Subcutaneous abdominal adipose tissue (tissue), 5 donors: ENCODE results near the gene KRT40.

Experiments
- H3K27ac ChIP-seq: one replicate; pipeline ENCODE4 v1.7.0; 2013; ENCODE audit warnings: low read depth, mild to moderate bottlenecking, inconsistent platforms, low read length, moderate library complexity
- H3K27me3 ChIP-seq, 5 donors: one replicate each; pipeline ENCODE4 v1.7.0; 2013; ENCODE audit warnings: low read length in 5 of 5, inconsistent platforms in 1 of 5; ENCODE audit not compliant: control insufficient read depth in 5 of 5, insufficient read depth in 4 of 5
- H3K36me3 ChIP-seq, 5 donors: one replicate each; pipeline ENCODE4 v1.7.0; 2013; ENCODE audit warnings: low read length in 5 of 5; ENCODE audit not compliant: control insufficient read depth in 5 of 5, insufficient read depth in 5 of 5
- H3K4me1 ChIP-seq, 5 donors: one replicate each; pipeline ENCODE4 v1.7.0; 2013; ENCODE audit warnings: low read length in 5 of 5, mild to moderate bottlenecking in 3 of 5, moderate library complexity in 1 of 5; ENCODE audit not compliant: control insufficient read depth in 5 of 5, insufficient read depth in 5 of 5
- H3K4me3 ChIP-seq, 5 donors: one replicate each; pipeline ENCODE4 v1.7.0; 2013; ENCODE audit warnings: low read length in 5 of 5, low read depth in 1 of 5
- H3K9ac ChIP-seq, 5 donors: one replicate each; pipeline ENCODE4 v1.7.0; 2013; ENCODE audit warnings: low read length in 5 of 5, mild to moderate bottlenecking in 4 of 5, moderate library complexity in 3 of 5
- H3K9me3 ChIP-seq, 5 donors: one replicate each; pipeline ENCODE4 v1.7.0; 2013; ENCODE audit warnings: low read length in 5 of 5; ENCODE audit not compliant: control insufficient read depth in 5 of 5
- donor health status: healthy.
- donor health status: healthy.
- donor health status: healthy.
- donor health status: healthy.
- donor health status: healthy.

The KRT40 gene

DNA sequence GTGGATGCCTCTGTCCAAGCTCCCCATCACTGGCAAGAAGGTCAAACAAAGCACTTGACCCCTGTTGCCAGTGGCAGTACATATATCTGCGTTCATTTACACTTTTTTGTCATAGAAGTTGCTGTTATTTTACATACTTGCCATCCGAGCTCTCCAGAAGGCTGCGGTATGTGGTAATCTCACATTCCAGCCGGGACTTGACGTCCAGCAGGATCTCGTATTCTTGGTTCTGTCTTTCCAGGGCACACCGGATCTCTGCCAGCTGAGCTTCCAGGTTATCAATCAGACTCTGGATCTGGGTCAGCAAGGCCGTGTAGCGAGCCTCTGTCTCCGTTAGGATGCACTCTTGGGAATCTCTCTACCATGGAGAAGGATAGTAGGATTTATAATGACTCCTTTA, 24.0 kb downstream of the KRT40 start:
- H3K27ac ChIP-seq: no peak overlapping the region

DNA sequence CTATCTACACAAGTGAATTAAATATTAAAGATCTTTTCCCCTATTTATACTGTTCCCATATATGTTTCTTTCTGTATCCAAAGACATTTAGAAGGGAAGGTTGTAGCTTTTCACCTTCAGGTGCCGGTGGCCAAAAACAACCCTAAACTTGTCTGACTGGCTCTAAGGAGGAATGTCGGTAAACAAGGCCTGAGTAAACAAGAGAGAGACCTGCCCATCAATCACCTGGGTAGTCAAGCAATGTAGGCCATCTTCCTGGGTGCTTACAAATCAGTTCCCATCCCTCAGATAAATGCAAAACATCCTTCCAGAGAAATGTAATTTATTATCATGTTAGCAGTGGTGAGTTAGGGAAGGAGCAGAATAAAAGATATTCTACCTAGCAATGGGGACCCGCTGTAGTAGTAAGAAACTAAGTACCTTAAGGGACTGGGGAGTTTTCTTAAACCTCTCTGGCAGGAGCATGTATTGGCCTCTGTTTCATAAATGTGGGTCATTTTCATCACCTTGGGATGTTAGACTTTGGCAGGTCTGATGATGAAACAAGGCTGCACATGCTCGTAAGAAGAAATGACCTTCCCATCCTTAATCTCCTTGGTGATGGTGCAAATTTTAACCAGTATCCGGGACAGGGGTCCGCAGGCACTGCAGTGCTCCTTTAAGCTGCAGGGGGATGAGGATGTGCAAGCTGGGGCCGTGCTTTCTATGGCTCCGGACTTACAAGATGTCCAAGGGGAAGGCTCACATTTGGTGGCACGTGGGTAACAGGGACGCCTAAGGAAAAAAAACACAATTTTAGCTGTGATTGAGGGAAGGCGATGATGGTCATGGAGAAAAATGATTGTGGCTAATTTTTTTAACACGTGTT, 25.8 kb downstream of the KRT40 start:
- peaks cover 0 to 5% (median 4%) of the 10 kb centered on the region in 5 donors for H3K27me3 ChIP-seq
- H3K9ac ChIP-seq: no peak overlapping the region
- no peak overlapping the region for H3K27ac ChIP-seq
- no peaks in the 10 kb centered on the region for H3K4me1 ChIP-seq
- no peak overlapping the region for H3K4me3 ChIP-seq
- H3K9me3 ChIP-seq: peaks cover 0 to under 1% (median 0%) of the 10 kb centered on the region in 5 donors
- no peaks in the 10 kb centered on the region for H3K36me3 ChIP-seq

More for the DNA sequence above, 24.0 kb downstream of the KRT40 start:
- peaks cover 0 to 5% (median 2%) of the 10 kb centered on the region in 5 donors for H3K27me3 ChIP-seq
- H3K9me3 ChIP-seq: peaks cover 0 to 2% (median 0%) of the 10 kb centered on the region in 5 donors
- no peaks in the 10 kb centered on the region for H3K36me3 ChIP-seq
- no peak overlapping the region for H3K9ac ChIP-seq
- H3K4me1 ChIP-seq: no peaks in the 10 kb centered on the region
- H3K4me3 ChIP-seq: no peak overlapping the region

- Histone ChIP-seq H3K27ac (no peak overlapping the region), H3K4me1 (no peaks in the 10 kb centered on the region), H3K9ac (no peak overlapping the region), H3K36me3 (no peaks in the 10 kb centered on the region), H3K4me3 (no peak overlapping the region), H3K27me3 (peaks cover 0 to 5% (median 4%) of the 10 kb centered on the region in 5 donors), H3K9me3 (no peaks in the 10 kb centered on the region)
These were observed 27.5 kb downstream of the KRT40 start for GRCh38 chr17:40956401-40957254.

DNA sequence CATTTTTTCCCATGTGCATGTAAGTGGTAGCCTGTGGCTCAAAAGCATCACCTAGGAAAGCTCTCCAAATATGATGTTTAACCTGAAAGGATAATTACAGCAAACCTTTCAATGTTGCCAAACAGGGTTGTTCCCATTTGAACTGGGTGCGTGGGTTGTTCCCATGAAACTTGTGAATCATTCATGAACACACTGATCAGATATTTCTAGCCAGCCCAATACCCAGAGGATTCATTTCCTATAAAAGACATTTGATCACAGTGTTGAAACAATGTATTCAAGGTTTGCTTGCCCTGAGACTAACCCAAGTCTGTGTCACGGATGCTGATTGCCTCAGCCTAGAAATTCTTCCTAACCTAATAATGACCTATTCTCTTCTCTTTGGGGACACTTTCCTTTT, 30.2 kb downstream of the KRT40 start:
- H3K27me3 ChIP-seq: peaks cover 0 to 13% (median 11%) of the 10 kb centered on the region in 5 donors
- no peak overlapping the region for H3K9ac ChIP-seq
- H3K27ac ChIP-seq: no peak overlapping the region
- no peaks in the 10 kb centered on the region for H3K4me1 ChIP-seq
- no peak overlapping the region for H3K4me3 ChIP-seq
- H3K36me3 ChIP-seq: no peaks in the 10 kb centered on the region
- H3K9me3 ChIP-seq: no peaks in the 10 kb centered on the region

DNA sequence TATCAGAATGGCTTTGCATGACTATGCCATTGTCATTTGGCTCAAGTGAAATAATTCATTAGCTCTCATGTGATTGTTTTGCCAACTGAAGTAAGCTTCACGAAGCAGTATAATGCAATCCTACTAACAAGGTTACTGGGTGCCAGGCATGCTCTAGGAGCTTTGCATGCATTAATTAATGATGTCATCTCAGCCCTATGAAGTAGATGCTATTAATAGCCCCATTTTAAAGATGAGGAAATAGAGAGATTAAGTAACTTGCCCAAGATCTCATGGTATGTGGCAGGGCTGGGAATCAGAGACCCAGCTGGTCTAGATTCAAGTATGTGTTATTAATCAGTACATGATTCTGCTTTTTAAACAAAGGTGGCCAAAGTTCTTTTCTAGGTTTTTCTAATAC, 31.5 kb downstream of the KRT40 start:
- H3K36me3 ChIP-seq: no peaks in the 10 kb centered on the region
- H3K4me3 ChIP-seq: no peak overlapping the region
- H3K4me1 ChIP-seq: no peaks in the 10 kb centered on the region
- no peaks in the 10 kb centered on the region for H3K9me3 ChIP-seq
- H3K27me3 ChIP-seq: peaks cover 2 to 17% (median 6%) of the 10 kb centered on the region in 5 donors
- no peak overlapping the region for H3K9ac ChIP-seq
- H3K27ac ChIP-seq: no peak overlapping the region

- Histone ChIP-seq H3K9me3 (no peaks in the 10 kb centered on the region), H3K4me3 (no peak overlapping the region), H3K9ac (no peak overlapping the region), H3K4me1 (no peaks in the 10 kb centered on the region), H3K36me3 (no peaks in the 10 kb centered on the region), H3K27ac (no peak overlapping the region), H3K27me3 (peaks cover 2 to 17% (median 6%) of the 10 kb centered on the region in 5 donors)
These were observed 32.0 kb downstream of the KRT40 start for GRCh38 chr17:40952154-40952553.

- Histone ChIP-seq H3K36me3 (no peaks in the 10 kb centered on the region), H3K27me3 (peaks cover 2 to 22% (median 6%) of the 10 kb centered on the region in 5 donors), H3K9me3 (no peaks in the 10 kb centered on the region), H3K9ac (no peak overlapping the region), H3K27ac (no peak overlapping the region), H3K4me3 (no peak overlapping the region), H3K4me1 (no peaks in the 10 kb centered on the region)
These were observed 33.0 kb downstream of the KRT40 start for GRCh38 chr17:40951011-40951622.

DNA sequence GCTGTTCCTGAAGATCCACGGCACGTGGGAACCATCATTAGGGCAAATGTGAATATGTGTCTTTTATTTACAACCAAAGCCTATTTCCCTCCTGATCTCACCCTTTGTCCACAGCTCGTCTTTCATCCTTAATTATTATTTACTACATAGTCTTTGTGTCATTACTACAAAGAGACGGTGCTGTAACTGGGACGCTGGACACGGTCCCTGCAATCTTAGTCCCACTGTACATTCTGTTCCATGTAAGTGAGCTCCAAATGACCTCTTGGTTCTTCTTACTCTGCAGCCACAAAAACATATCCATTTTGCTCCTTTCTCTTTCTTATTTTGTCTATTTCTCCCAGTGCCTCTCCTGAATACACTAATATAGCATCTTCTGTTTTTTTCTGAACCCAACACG, 34.0 kb downstream of the KRT40 start:
- Histone ChIP-seq H3K9me3 (no peaks in the 10 kb centered on the region), H3K27me3 (peaks cover 2 to 22% (median 6%) of the 10 kb centered on the region in 5 donors), H3K27ac (no peak overlapping the region), H3K36me3 (no peaks in the 10 kb centered on the region), H3K4me1 (no peaks in the 10 kb centered on the region), H3K9ac (no peak overlapping the region), H3K4me3 (no peak overlapping the region)

GRCh38 chr17:40949418-40949817, 34.7 kb downstream of the KRT40 start:
- H3K4me1 ChIP-seq: no peaks in the 10 kb centered on the region
- H3K9me3 ChIP-seq: no peaks in the 10 kb centered on the region

More at GRCh38 chr17:40949418-40949817, 34.7 kb downstream of the KRT40 start:
- H3K4me3 ChIP-seq: no peak overlapping the region
- H3K36me3 ChIP-seq: no peaks in the 10 kb centered on the region
- no peak overlapping the region for H3K9ac ChIP-seq
- peaks cover 2 to 21% (median 6%) of the 10 kb centered on the region in 5 donors for H3K27me3 ChIP-seq
- no peak overlapping the region for H3K27ac ChIP-seq
